ENCODE results near the gene BOC. TPM values are rescaled to one million over a fixed set of nuclear protein-coding genes. Genes with fewer than 3 reads are reported as not detected.

BOC gene
- total and polyA plus RNA-seq, 2 of the 13 experiments (the other 11 are each of a cell fraction or from before 2014, with no cell fraction given): 0.04 TPM; not detected in 1

- TF ChIP-seq PAXIP1 (CRISPR knock-in tag; conservative IDR thresholded peaks at IDR 0.05) (0 out of 2 replicates have a peak, but pooled peaks have one; percentile 11), AHDC1 (CRISPR knock-in tag; IDR thresholded peaks at IDR 0.05; ENCODE audit: borderline replicate concordance) (no peak), ZNF790 (CRISPR knock-in tag; IDR thresholded peaks at IDR 0.05; ENCODE audit: borderline replicate concordance) (no peak), ZFP36L1 (CRISPR knock-in tag; IDR thresholded peaks at IDR 0.05) (no peak), IRF1 (CRISPR knock-in tag; IDR thresholded peaks at IDR 0.05; ENCODE audit: low read depth) (no peak), ZNF503 (CRISPR knock-in tag; IDR thresholded peaks at IDR 0.05) (no peak), ZNF564 (CRISPR knock-in tag; IDR thresholded peaks at IDR 0.05) (0 out of 2 replicates have a peak, but pooled peaks have one; percentile 35), SMC3 (IDR thresholded peaks at IDR 0.05; ENCODE audit: low read length) (0 out of 2 replicates have a peak, but pooled peaks have one; percentile 2), SAP130 (CRISPR knock-in tag; IDR thresholded peaks at IDR 0.05; ENCODE audit: low read depth) (0 out of 2 replicates have a peak, but pooled peaks have one; percentile 29), NFYC (CRISPR knock-in tag; IDR thresholded peaks at IDR 0.05) (no peak), FOXP4 (CRISPR knock-in tag; IDR thresholded peaks at IDR 0.05) (peak; percentile 21; the same call in 1 of the 2 replicates), ZNF768 (CRISPR knock-in tag; IDR thresholded peaks at IDR 0.05) (no peak), ZNF232 (CRISPR knock-in tag; IDR thresholded peaks at IDR 0.05; ENCODE audit: borderline replicate concordance) (no peak), NBN (conservative IDR thresholded peaks at IDR 0.05) (no peak)
Measured at GRCh38 chr3:113275929-113276750, 64.8 kb downstream of the BOC start (continued).

Data from HepG2 (cell line).